GM18505 (cell line): ENCODE results near the gene KAZN.

Experiments used
- ATAC-seq: cut with Tn5 transposase; IDR thresholded peaks from one replicate; pipeline ENCODE4 v1.9.1; 2021; ENCODE audit not compliant: unreplicated experiment
- POLR2A ChIP-seq: IDR thresholded peaks from 4 replicates; pipeline ENCODE4 v1.6.1; 2011; ENCODE audit warnings: borderline replicate concordance; ENCODE audit not compliant: insufficient read depth, insufficient read length; ENCODE audit errors: extremely low read depth

Gene KAZN

GRCh38 chr1:14610761-14611160 lies 12.3 kb downstream of the KAZN start:
- TF ChIP-seq POLR2A = no peak
- no peak for ATAC-seq

GRCh38 chr1:14611792-14612191 lies 13.3 kb downstream of the KAZN start:
- ATAC-seq = no peak
- TF ChIP-seq POLR2A = no peak

- no peak for ATAC-seq
- TF ChIP-seq POLR2A = no peak
Observed at GRCh38 chr1:14612256-14612655, 13.8 kb downstream of the KAZN start.

DNA sequence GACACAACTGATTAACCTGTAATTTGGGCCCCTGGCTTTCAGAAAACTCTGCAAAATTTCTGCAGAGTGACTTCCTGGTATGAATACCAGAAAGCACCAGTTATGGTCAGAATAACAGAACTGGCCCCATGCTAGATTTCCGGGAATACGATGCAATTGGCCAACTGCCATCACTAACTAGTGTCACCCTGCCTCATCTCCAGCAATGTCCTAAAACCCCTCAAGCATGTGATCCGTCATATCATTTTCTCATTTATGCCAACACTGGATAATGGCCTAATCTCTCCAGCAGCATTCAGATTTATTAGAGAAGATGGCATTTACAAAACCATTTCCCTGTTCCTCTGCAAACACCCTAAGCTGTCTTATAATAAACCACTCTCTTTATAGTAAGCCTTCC lies 15.4 kb downstream of the KAZN start:
- TF ChIP-seq POLR2A = no peak
- no peak for ATAC-seq

DNA sequence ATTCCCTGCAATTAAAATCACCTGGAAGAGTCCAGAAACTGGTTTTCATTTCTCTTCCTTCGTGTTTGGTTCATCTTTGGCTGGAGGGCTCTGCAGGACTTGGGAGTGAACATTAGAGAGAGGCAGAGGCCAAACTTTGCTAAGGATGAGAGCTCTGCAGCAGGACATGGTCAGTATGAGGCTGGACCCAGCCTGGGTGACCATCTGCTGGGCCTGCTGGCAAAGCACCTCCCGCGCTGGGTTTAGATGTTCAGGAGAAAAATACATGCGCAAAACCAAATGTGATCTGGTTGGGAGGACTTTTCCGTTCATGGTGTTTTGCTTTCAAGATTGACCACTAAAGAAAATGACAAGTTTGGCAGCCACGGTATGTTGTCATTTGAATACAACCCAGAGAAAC lies 15.9 kb downstream of the KAZN start:
- no peak for ATAC-seq
- no peak for TF ChIP-seq POLR2A

DNA sequence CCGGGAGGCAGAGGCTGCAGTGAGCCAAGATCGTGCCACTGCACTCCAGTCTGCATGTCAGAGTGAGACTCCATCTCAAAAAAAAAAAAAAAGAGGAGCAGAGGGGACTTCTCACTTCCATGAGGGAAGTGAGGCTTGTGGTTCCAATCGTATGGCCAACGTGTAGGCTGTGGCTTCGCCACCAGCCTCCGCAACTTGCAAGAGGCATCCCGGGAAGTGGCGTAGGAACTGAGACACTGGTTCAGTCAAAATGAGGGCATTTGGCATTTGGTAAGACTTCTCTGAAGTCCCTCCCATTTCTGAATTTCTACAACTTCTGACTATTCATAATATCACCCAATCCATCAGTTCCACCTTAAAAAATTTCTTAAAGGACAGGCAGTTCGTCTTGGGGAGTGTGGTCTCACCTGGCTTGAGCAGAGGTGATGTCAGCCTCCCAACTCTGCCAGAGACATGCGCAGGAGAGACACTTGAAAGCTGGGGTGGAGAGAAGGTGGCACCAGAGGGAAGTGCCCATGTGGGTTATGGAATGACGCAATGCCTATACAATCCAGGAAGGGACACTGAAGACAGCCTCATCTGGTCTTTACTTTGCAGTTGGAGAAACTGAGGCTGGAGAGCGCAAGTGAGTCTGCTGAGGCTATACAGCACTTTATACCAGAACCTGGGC lies 17.2 kb downstream of the KAZN start:
- no peak for TF ChIP-seq POLR2A
- no peak for ATAC-seq

DNA sequence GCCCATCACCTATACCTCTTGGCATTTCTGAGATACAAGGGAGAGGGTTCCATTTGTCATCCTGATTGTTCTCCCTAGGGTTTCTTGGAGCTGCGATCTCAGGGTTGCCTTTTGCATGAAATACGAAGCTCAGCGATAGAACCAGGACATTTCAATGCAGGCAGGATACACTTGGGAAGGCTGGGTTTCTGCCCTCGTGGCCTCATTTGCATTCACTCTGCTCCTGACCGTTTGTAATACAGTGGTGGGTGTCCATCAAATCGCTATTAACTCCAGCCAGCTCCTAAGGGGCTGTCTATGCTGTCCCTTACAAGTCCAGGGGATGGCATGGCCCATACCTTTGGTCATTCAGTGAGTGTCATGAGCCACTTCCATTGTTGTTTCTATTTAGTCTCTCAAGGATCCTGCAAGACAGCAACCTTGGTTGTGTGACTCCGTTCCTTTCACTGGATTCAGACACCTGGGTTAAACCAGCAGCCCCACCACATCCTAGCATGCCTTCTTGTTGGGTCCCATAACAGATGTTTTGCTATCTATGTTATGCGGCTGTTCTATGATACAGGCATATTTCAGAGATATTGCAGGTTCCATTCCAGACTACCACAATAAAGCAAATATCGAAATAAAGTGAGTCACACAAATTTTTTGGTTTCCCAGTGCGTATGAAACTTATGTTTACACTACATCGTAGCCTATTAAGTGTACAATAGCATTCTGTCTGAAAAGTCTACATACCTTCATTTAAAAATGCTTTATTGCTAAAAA lies 18.3 kb downstream of the KAZN start:
- TF ChIP-seq POLR2A = no peak
- no peak for ATAC-seq

DNA sequence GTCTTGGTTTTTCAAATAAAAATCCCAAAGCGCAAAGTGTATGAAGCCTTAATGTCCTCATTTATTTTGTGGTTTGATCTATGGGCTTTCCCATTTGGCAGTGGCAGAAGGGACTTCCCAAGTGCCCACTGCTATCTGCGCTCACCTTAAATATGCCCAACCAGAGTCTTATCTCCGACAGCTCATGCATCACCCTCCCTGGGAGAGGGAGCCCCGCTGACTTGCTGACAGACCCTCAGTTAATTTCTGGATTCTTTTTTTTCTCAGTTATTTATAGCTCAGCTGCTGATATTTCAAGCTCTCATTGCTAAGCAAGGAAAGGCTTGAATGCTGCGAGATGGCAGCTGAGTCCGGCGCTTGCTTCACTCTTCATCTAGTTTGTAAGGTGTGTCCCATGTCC lies 19.3 kb downstream of the KAZN start:
- ATAC-seq = no peak
- TF ChIP-seq POLR2A = no peak

DNA sequence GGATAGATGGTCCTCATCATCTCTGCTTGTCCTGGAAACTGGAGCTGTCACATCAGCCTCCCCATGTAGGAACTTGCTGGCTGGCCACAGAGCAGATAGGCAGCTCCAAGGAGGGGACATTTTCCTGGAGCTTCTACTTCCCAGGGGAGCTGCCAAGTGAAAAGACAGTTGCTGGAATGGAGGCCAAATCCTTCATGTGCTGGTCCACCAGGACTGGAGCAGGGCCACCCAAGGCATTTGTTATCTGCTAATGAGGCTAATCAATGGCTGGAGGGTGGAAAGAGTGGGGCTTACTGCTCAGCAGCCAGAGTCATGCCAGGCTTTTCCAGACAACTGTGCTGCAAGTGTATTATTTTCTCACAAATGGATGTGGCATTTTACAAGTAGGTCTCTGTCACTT lies 22.5 kb downstream of the KAZN start:
- no peak for ATAC-seq
- no peak for TF ChIP-seq POLR2A

DNA sequence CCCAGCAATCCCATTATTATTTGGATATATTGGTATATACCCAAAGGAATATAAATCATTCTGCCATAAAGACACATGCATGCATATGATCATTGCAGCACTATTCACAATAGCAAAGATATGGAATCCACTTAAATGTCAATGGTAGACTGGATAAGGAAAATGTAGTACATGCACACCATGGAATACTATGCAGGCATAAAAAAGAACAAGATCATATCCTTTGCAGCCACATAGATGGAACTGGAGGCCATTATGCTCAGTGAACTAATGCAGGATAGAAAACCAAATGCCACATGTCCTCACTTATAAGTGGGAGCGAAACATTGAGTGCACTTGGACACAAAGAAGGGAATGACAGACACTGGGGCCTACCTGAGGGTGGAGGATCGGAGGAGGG lies 24.6 kb downstream of the KAZN start:
- no peak for ATAC-seq
- TF ChIP-seq POLR2A = no peak

GRCh38 chr1:14624941-14625340 lies 26.5 kb downstream of the KAZN start:
- TF ChIP-seq POLR2A = no peak
- ATAC-seq = no peak

DNA sequence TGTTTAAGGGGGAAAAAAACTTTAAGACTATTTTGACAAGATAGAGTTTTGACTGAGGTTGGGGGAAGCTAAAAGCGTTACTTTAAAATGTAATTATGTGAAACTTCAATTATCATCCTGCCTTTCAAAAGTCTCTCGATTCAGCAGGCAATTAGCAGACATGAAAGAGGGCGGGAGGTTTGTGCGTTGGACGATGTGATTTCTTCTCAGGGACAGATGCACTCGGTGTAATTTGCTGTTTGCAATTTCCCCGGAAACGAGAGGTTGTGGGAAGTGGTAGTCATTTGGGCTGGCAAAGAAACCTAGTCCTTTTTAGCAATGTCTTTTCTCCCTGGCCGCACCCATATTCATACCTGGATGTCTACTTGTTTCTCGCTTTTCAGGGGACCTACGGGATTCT lies 27.1 kb downstream of the KAZN start:
- no peak for TF ChIP-seq POLR2A
- ATAC-seq = no peak

GRCh38 chr1:14625996-14626395 lies 27.5 kb downstream of the KAZN start:
- no peak for TF ChIP-seq POLR2A
- no peak for ATAC-seq

DNA sequence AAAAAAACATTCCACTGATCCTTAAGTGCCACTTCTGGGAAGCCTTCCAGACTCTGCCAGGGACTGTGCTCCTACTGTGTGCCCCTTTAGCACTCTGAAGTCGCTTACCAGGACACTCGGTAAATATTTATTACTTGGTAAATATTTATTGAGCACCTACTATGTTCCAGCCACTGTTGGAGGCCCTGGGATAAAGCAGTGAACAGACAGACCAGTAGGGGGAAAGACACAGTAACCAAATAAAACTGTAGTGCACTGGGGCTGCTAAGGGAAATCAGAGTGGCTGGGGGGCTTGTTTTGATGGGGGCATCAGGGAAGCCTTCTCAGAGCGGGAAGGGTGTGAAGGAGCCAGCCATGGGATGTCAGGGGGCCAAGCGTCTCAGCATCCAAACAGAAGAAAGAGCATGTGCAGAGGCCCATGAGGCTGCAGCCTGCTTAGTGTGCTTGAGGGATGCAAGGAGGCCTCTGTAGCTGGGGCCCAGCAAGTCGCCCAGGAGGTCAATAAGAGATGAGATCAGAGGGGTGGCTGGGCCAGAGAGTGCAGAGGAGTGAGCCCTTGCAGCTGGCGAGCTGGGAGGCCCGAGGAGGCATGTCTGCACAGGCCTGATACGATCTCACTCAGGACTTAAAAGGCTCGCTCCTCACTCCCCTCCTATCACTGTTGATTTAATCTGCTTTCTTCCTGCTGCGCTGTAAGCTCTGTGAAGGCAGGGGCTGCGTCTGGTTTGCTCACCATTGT lies 28.6 kb downstream of the KAZN start:
- ATAC-seq = no peak
- no peak for TF ChIP-seq POLR2A

DNA sequence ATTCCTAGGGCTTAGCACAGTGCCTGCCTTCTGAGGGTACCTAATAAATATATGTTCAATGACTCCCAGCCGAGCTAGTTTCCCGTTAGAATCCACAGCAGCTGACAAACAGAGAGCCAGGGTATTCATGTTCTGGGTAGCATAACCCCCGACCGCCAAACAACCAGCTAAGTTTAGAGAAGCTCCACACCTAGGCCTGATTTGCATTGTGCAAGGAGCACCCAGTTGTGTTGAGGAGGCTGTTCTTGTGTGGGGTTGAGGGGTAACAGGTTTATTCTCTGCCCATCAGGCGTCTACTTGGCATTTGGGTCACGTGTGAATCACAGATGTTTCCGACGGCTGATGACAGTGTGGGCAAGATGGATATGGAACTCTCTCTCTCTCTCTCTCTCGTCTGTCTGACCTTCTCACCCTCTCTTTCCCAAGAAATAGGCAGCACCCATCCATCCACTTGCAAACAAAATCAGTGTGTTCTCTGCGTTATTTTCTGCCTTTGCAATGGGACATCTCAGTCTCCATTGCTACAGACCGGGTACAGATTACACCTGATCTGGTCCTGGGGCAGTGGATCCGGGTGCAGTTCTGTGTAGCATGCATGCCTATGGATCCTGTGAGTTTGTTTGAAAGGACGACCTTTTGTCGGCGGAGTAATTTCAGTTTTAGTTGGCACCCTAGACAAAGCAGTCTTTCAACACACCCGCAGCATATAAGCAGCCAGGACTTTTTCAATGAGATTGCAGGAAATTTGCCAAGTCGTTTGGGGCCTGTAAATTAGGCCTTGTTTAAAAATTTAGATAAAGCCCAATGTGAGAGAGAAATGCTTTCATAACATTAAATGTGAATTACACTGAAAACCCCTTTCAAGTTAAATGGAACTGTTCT lies 29.4 kb downstream of the KAZN start:
- TF ChIP-seq POLR2A = no peak
- ATAC-seq = no peak
